NCI-H748 (cell line): Measurements from ENCODE around the gene SRF.

Experiments
- DNase-seq: peaks from one replicate; lab custom pipeline; 2025; ENCODE audit not compliant: unreplicated experiment; lab: John Stamatoyannopoulos, UW

Gene SRF

GRCh38 chr6:43181621-43181941 is 10.5 kb downstream of the SRF start:
- no peak for DNase-seq

DNA sequence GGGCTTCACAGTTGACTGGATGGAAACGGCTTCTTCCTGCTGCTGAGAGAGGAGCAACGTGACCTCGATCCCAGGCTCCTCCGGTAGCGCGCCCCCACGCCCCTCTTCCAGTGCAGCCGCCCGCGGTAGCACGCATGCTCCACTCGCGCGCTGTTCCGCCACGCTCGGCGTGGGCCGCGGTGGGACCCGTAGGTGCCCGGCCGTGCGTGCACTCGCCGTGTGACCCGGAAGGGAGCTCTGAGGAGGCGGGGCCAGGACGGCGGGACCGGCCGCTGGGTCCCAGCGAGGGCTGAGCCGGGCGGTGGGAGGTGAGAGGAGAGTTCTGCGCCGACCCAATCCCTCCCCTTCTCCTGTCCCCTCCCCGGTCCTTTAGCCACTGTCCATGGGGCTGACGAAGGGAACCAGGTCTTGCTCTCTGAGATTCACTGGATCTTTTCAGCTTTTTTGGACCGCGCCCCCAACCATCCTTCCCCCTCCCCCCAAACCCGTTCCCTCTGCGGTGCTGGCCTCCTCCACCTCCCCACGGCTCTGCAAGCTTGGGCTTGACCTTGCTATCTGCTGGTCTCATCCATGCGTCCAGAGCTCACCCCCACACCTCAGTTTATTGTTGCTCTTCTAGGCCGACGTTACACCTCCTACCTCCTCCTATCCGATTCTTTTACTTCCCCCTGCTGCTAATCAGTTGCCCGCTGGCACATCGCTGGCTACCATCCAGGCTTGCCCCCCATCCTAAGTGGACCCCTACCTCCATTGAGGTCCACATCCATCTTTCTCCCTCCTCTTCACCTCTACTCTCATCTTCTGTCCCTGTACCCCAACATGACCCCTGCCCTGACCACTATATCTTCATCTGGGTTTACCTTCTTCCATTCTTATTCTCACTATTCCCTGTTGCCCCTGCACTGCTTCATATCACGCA is 11.1 kb downstream of the SRF start, which contains the start of gene CUL9:
TSS of gene CUL9 (plus strand) at position 255 of the 919 bp plus-strand sequence. CDS start 2,115 bp downstream, outside the sequence.
- DNase-seq = peak; percentile 90

DNA sequence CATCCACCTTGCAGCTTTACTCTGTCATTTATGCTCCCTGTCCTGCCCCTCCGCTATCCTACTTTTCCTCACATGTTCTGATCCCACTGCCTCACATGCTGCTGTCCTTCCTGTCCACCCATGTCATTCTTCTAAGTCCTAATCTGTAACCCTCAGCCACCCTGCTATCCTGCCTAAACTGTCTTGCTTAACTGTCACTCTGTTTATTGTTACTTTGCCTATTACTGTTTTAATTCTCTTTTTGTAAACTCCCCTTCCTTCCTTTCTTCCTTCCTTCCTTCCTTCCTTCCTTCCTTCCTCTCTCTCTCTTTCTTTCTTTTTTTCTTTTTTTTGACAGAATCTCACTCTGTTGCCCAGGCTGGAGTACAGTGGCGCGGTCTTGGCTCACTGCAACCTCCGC is 12.4 kb downstream of the SRF start:
- DNase-seq = no peak

GRCh38 chr6:43184268-43184985 is 13.4 kb downstream of the SRF start:
- DNase-seq = no peak

DNA sequence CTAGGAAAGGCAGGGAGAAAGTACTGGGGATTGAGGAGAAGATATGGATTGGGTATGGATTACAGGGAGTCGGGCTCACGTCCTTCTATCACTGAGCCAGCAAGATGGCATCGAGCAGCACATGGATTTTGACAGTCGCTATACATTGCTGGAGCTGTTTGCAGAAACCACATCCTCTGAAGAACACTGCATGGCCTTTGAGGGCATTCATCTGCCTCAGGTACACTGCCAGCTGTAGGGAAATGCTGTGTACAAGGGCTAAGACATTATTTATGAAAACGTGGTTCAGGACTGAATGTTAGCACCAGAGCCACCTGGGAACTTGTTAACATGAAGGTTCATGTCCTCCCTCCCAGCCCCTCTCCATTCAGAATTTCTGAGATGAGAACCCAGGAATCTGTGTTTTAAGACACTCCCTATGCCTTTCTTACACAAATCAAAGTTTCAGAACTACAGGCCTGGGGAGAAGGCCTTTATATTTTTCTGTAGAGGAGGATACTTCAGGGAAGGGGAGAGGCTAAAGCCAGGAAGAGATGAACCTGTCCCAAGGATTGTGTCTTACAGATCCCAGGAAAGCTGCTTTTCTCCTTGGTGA is 14.4 kb downstream of the SRF start:
- DNase-seq = no peak

- no peak for DNase-seq
Observed at GRCh38 chr6:43186019-43186418, 14.9 kb downstream of the SRF start.

DNA sequence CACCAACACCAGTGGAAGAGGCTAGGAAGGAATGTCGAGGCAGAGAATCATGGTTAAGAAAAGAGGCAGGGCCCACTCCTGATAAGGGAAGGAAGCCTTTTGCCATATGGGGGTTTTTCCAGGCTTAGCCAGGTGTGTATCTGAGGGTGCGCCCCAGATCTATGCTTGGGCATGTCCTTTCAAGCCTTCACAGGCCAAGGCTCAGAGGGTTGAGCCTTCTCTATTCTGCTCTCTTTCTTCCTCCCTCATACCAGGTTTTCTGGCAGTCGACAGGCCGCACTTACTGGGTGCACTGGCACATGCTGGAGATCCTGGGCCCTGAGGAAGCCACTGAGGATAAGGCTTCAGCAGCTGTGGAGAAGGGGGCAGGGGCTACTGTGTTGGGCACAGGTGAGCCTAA is 15.6 kb downstream of the SRF start:
- DNase-seq = no peak

GRCh38 chr6:43187821-43188220 is 16.8 kb downstream of the SRF start:
- no peak for DNase-seq

DNA sequence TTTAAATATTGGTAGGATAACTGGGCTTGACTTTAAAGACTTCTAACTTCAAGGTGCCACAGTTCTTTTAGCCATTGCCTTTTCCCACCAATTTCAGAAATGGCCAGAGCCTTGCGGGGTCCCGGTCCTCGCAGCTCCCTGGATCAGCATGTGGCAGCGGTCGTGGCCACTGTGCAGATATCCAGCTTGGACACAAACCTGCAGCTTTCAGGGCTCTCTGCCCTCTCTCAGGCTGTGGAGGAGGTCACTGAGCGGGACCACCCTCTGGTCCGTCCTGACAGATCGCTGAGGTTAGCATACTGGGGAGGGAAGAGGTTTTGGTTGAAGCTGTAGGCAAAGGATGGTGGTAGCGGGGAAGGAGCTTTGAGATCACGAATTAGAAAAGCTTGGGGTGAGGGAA is 17.4 kb downstream of the SRF start:
- no peak for DNase-seq

DNA sequence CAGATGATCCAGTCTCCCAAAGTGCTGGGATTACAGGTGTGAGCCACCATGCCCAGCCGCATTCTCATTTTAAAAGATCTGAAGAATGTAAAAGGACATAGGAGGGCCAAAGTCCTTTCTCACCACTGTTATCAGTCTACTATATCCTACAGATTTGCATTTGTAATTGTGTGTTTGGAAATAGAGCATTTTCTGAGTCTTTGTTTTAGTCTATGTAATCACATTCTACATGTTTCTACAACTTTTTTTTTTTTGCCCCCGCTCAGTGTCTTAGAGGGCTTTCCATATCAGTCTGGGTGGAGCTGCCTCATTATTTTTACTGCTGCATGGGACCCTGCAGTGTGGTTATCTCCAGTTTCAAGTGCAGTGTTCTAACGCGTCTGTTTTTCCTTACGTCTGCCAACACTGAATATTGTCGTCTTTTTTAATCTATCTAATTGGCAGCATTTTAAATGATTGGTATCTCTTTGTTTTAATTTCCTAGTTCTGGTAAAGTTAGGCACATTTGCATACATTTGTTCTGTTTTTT is 18.8 kb downstream of the SRF start:
- no peak for DNase-seq

DNA sequence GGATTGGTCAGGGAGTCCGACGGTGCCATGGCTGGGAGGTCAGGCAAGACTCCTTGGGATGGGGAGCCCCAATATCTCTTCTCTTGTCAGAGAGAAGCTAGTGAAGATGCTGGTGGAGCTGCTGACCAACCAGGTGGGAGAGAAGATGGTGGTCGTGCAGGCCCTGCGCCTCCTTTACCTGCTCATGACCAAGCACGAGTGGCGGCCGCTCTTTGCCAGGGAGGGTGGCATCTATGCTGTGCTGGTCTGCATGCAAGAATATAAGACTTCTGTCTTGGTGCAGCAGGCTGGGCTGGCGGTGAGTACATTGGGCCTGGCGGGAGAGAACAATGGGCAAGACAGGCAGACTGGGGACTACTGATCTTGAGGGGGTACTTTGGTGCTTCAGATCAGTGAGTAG is 21.8 kb downstream of the SRF start:
- no peak for DNase-seq

DNA sequence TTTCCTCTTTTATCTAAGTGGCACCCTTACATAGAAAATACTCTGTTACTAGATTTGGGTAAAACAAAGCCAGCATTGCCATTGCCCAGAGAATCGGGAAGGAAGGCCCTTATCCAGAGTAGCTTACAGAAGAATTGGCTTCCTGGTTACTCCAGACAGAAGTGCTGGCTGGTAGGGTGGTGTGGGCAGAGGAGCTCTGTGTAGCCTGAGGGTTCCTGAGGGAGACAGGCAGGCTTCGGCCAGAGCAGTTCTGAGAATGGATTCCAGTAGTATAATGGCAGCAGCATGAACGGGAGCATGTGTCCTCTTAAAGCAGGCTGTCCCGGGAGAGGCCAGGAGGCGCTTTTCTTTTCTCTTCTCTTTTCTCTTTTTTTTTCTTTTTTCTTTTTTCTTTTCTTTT is 22.9 kb downstream of the SRF start:
- no peak for DNase-seq

DNA sequence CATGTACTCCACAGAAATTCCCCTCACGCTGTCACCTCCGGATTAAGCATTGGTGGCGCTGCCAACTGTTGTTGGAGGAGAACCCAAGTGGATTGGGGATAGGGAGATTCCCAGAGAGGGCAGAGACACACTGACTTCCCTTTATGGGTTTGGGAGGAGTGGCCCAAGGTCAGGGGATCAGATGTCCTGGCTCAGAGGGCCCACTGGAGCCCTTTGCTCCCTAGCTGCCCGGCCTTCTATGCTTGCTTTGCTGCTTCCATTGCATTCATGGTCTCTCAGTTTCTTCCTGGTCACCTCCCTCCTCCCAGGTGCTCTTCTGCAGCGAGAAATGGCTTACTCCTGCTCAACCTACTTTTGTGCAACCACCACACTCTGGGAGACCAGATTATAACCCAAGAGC is 25.3 kb downstream of the SRF start:
- DNase-seq = no peak

DNA sequence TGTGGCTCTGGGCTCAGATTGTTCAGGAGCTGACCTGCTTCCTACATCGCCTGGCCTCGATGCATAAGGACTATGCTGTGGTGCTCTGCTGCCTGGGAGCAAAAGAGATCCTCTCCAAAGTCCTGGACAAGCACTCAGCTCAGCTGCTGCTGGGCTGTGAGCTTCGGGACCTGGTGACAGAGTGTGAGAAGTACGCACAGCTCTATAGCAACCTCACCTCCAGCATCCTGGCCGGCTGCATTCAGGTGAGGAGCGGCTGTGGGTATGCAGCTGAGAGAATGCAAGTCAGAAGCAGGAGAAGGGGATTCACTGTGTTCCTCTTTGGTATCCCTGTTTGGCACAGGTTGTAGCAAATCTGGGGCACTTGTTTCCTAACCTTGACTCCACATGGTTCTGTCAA is 28.8 kb downstream of the SRF start:
- DNase-seq = no peak

DNA sequence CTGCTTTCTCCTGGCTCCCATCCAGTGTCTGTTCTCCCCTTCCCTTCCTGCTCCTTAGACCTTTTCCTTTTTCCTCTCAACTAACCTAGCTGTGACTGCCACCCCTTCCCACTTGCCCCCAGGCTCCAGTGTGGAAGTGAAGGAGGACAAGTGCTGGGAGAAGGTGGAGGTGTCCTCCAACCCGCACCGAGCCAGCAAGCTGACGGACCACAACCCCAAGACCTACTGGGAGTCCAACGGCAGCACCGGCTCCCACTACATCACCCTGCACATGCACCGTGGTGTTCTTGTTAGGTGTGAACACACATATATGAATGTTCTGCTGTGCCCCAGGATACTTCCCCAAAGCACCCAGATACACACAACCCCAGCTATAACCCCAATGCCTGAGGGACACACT is 29.5 kb downstream of the SRF start:
- DNase-seq = no peak

- DNase-seq = no peak
Observed at GRCh38 chr6:43202451-43202850, 31.4 kb downstream of the SRF start.

- no peak for DNase-seq
Observed at GRCh38 chr6:43203029-43203717, 32.1 kb downstream of the SRF start.

DNA sequence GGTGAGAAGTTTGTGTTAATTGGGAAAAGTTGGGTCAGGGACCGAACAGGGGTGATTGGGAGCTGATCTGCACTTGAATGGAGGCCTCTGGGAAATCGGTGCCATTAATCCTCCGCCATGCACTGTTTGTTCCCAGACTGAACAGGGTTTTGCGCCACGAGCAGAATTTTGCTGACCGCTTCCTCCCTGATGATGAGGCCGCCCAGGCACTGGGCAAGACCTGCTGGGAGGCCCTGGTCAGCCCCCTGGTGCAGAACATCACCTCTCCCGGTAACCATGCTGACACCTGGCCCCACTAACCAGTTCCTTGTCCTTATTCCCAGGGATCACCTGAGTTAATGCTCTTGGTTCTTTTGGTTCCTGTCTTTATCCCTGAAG is 32.6 kb downstream of the SRF start:
- no peak for DNase-seq

DNA sequence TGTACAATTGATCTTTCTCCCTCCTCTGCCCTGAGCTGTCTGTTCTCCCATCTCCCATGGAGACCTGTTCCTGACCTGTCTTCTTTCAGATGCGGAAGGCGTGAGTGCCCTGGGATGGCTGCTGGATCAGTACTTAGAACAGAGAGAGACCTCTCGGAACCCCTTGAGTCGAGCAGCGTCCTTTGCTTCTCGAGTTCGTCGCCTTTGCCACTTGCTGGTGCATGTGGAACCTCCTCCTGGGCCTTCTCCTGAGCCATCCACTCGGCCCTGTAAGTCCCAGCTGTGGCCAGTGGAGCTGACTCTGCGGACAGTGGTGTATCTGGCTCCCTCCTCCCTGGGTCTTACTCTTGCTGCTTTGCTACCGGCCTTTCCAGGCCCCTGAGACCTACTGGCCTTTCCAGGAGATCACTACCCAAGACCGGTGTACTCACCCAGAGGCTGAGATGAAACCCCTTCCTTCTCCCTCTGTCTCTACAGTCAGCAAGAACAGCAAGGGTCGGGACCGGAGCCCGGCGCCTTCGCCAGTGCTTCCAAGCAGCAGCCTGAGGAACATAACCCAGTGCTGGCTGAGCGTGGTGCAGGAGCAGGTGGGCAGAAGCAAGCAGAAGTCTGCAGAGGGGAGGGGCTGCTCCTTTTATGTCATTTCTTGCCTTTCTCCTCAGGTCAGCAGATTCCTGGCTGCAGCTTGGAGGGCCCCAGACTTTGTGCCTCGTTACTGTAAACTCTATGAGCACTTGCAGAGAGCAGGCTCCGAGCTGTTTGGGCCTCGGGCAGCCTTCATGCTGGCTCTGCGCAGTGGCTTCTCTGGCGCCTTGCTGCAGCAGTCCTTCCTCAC is 33.4 kb downstream of the SRF start:
- DNase-seq = no peak

GRCh38 chr6:43205849-43206248 is 34.8 kb downstream of the SRF start:
- no peak for DNase-seq
